Measurements from ENCODE around the gene LARP4B.

LARP4B gene

DNA sequence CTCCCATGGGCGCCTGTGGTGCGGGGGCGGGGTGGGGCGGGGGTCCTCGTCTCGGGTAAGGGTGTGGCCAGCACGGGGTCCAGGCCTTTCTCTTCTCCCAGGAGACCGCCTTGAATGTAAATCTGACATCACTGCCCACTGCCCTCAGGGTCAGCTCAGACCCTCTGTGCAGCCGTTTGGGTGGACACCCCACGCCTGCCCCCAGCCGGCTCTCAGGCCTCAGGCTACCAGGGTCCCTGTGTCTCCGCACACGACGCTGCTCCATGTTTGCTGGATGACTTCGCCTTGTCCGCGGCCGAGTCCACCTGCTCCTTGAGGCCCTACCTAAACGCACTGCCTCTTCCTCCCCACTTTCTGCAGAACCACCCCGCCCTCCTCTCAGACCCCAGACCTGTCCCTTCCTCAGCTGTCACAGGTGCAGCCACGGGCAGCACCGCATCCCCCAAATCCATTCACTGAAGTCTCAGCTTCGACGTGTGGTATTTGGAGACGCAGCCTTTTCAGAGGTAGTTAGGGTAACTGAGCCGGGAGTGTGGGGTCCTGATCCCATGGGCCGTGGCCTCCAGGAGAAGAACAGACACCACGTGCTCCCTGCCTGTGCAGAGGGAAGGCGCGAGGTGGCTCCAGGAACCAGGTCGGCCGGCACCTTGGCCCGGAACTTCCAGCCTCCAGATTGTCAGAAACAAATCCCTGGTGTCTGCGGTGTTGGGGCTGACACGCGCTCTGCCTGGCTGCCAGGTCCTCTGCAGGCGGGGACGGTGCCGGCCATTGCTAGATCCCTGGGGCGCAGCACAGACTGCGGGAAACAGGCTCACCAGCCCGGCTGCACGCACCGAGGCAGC lies 144.7 kb downstream of the LARP4B start:
- TF ChIP-seq ZNF274 (IDR thresholded peaks at IDR 0.05; ENCODE audit: low read depth, low read length) = no peak
- H3K4me3 ChIP-seq (ENCODE audit: low read length) = no peak overlapping the region

DNA sequence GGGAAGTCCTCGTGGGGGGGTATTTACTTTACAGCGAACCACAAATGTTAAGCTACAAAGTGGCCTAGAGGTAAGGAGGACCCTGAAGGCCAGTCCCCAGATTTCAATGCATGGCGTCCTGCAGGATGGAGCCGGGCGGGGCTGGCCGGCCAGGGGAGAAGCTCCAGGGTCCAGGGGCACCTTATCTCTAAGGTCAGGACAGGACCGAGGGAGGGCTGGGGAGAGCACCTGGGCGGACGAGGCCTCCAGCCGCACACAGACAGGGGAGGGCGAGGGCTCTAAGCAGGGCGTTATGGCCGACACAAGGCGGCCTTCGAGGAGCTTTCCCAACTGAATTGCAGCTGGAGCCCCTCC lies 145.7 kb downstream of the LARP4B start:
- no peak overlapping the region for H3K4me3 ChIP-seq (ENCODE audit: low read length)
- TF ChIP-seq ZNF274 (IDR thresholded peaks at IDR 0.05; ENCODE audit: low read depth, low read length) = no peak

DNA sequence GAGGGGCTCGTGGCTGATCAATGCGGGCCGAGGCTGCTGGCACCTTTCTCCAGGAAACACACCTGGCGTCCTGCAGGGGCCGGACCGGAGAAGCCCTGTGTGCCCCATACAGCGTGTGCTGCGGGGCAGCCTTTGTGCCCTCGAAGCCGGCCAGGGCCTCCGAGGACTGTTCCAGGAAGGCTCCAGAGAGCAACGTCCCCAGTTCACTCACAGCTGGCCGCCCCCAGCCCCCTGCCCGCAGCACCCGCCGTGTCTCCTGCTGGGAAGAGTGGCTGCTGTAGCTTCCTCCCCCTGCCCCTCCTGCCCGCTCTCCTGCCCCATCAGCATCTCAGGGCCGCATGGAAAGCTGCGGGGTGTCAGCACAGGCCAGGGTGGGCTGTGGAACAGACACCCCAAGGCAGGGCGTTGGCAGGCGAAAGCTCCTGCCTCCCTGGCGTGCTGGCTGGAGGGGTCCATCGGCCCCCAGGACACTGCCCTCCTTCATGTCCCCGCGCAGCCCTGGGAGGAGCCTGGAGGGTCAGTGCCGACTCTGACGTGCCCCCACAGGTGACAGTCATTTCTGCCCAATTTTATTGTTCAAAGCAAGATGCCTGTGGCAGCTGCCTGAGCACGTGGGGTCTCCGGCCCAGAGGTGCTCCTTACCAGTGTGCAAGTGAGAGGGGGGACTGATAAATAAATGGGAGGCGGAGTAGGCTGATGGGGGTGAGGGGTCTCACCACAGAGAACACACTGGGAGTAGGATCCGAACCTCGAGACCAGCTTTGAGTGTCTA lies 146.2 kb downstream of the LARP4B start:
- H3K4me3 ChIP-seq (ENCODE audit: low read length) = no peak overlapping the region
- no peak for TF ChIP-seq ZNF274 (IDR thresholded peaks at IDR 0.05; ENCODE audit: low read depth, low read length)

DNA sequence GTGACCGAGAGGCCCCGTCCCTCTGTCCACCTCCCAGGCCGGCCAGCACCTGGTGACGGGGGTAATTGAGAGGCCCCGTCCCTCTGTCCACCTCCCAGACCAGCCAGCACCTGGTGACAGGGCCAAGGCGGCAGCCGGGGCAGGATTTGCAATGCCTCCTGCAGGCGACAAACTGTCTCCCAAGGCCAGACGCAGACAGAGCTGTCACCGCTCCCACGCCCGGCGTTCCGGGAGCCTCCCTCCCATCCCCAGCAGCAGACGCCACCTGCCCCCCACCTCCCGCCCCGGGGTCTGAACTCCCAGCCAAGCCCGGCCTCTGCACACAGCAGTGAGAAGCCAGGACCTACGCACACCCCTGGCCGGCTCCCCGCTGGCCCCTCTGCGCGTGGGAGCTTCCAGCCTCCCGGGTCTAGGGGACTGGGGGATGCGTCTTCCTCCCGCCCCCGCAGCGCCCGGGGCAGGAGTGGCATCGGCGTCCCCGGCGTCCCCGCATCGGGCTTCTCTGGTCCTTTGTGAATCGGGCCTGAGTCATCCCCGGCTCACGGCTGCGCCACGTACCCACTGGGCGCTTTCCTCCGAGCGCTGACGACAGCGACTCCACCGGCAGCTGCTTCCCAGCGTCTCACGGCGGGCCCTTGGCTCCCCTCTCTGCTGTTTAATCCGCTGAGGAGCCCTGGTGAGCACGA lies 147.0 kb downstream of the LARP4B start:
- no peak overlapping the region for H3K4me3 ChIP-seq (ENCODE audit: low read length)

DNA sequence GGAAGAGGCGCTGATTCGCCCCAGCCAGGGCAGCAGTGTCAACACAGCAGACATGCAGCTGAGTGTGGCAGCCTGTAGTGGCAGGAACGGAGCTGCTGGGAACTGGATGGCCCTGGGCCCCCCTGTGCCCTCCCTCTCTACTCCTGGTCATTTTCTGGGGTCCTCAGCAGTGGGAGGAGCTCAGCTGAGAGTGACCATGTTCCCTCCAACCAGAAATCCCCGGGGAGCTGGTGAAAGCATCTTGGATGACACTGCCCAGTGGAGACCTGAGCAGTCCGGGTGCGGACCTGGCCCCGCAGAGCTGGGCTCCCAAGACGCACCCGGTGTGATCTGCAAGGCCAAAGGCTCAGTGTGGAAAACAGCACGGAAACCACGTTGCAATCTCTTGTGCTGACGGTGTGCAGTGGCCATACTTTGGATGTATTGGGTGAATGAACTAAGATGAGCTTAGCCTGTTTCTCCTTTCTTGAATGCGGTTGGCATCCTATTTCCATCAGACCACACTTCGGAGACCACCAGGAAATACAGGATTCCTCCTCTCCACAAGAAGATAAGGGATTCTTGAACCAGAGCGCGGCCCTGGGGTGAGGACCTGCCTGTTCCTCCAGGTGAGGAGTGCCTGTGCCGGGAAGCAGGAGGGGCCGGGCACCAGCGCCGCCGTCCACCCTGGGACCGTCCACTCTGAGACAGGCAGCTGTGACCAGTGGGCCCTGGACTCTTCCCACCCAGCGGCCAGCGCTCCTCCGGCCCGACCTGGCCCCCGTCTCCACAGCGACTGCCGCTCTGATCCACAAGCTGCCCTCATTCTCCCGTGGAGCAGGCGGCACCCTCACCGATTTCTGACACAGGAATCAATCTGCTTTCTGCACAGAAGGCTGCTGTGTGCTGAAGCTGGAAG lies 148.5 kb downstream of the LARP4B start:
- TF ChIP-seq ZNF274 (IDR thresholded peaks at IDR 0.05; ENCODE audit: low read depth, low read length) = no peak
- no peak overlapping the region for H3K4me3 ChIP-seq (ENCODE audit: low read length)

More for the DNA sequence above, 147.0 kb downstream of the LARP4B start:
- TF ChIP-seq ZNF274 (IDR thresholded peaks at IDR 0.05; ENCODE audit: low read depth, low read length) = no peak

GRCh38 chr10:780536-781524 lies 150.7 kb downstream of the LARP4B start:
- no peak overlapping the region for H3K4me3 ChIP-seq (ENCODE audit: low read length)
- no peak for TF ChIP-seq ZNF274 (IDR thresholded peaks at IDR 0.05; ENCODE audit: low read depth, low read length)

DNA sequence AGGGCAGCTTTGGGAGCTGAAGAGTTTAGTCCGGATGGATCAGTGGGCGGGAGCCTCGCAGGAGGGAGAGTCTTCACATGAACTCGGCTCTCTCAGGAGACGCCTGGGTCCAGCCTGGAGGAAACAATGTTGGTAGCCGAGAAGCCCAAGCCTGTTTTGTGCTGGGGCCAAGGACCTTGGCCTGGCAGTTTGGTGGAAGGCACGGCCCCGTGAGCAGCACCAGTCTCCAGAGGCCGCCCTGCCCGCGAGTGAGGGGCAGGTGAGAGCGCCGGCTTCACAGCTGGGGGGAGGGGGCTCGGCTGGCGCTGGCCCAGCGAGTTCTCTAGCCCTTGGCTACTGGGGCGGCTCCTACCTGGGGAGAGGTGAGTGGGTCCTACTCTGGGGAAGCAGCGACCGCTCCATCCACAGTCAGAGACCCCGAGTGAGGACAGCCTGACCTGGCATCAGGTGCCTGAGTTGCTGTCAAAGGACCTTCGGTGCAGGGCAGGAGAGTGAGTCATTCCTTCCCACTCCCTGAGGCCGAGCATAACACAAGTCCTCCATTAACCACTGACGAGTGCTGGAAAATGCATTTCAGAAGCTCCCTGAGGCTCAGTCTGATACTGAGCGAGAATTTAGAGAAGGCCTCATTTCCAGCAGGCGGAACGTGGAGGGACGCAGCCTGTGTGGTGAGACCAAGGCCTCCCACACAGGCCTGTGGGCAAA lies 152.7 kb downstream of the LARP4B start:
- no peak overlapping the region for H3K4me3 ChIP-seq (ENCODE audit: low read length)
- TF ChIP-seq ZNF274 (IDR thresholded peaks at IDR 0.05; ENCODE audit: low read depth, low read length) = no peak

GRCh38 chr10:777913-778479 lies 153.5 kb downstream of the LARP4B start:
- TF ChIP-seq ZNF274 (IDR thresholded peaks at IDR 0.05; ENCODE audit: low read depth, low read length) = no peak
- no peak overlapping the region for H3K4me3 ChIP-seq (ENCODE audit: low read length)

GRCh38 chr10:776772-777171 lies 154.7 kb downstream of the LARP4B start:
- no peak overlapping the region for H3K4me3 ChIP-seq (ENCODE audit: low read length)
- no peak for TF ChIP-seq ZNF274 (IDR thresholded peaks at IDR 0.05; ENCODE audit: low read depth, low read length)

GRCh38 chr10:775245-776075 lies 156.0 kb downstream of the LARP4B start:
- TF ChIP-seq ZNF274 (IDR thresholded peaks at IDR 0.05; ENCODE audit: low read depth, low read length) = no peak
- no peak overlapping the region for H3K4me3 ChIP-seq (ENCODE audit: low read length)

GRCh38 chr10:774661-775244 lies 156.8 kb downstream of the LARP4B start:
- no peak overlapping the region for H3K4me3 ChIP-seq (ENCODE audit: low read length)
- no peak for TF ChIP-seq ZNF274 (IDR thresholded peaks at IDR 0.05; ENCODE audit: low read depth, low read length)

Data from GM08714 (cell line).